Tibial nerve (tissue), 4 donors: Measurements from ENCODE around the gene CDH13.

Experiments
- EP300 ChIP-seq, 2 donors: sonication (generic); formaldehyde crosslinking; IDR thresholded peaks; one replicate each; pipeline ENCODE4 v1.6.1; 2017; ENCODE audit warnings: antibody characterized with exemption in 2 of 2, mild to moderate bottlenecking in 1 of 2
- POLR2A ChIP-seq, 2 donors: fragments of 450-650 bp; IDR thresholded peaks; one replicate each; pipeline ENCODE4 v1.6.1; 2017; ENCODE audit warnings: antibody characterized with exemption in 2 of 2, mild to moderate bottlenecking in 2 of 2, moderate library complexity in 2 of 2
- TF ChIP-seq, protein P1 (sequence below), 5 experiments: fragments of 200-600 bp in 3 of 5; fragments of 450-650 bp in 2 of 5; sonication (generic) in 3 of 5; IDR thresholded peaks; one replicate each; pipeline ENCODE4 v1.5.1; 2016 to 2019; ENCODE audit warnings: antibody characterized with exemption in 5 of 5, mild to moderate bottlenecking in 3 of 5, moderate library complexity in 2 of 5

DNA sequence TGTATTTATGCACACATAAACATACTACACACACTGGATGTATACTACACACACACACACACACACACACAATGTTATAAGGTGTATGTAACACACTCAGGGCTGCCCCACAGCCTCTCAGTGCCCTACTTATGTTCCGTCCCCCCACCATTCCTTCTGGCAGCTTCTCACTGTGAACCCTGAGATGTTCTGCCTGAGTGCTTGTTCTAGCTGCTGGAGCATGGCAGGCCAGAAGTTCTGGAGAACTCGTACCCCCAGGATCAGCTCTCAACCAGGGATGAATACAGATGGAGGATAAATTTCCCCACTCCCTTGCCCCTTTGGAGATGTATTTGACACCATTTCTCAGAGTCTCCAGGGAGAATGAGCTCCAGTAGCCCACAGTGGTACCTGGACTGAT is 76.4 kb downstream of the CDH13 start:
- TF ChIP-seq, protein P1, sequence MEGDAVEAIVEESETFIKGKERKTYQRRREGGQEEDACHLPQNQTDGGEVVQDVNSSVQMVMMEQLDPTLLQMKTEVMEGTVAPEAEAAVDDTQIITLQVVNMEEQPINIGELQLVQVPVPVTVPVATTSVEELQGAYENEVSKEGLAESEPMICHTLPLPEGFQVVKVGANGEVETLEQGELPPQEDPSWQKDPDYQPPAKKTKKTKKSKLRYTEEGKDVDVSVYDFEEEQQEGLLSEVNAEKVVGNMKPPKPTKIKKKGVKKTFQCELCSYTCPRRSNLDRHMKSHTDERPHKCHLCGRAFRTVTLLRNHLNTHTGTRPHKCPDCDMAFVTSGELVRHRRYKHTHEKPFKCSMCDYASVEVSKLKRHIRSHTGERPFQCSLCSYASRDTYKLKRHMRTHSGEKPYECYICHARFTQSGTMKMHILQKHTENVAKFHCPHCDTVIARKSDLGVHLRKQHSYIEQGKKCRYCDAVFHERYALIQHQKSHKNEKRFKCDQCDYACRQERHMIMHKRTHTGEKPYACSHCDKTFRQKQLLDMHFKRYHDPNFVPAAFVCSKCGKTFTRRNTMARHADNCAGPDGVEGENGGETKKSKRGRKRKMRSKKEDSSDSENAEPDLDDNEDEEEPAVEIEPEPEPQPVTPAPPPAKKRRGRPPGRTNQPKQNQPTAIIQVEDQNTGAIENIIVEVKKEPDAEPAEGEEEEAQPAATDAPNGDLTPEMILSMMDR (IDR thresholded peaks at IDR 0.05): no peak
- TF ChIP-seq POLR2A (IDR thresholded peaks at IDR 0.05) (no peak), EP300 (IDR thresholded peaks at IDR 0.05) (no peak)
